Kidney (tissue), 14 donors: ENCODE measurements around the gene TOMT. TPM values are rescaled to one million over a fixed set of nuclear protein-coding genes. Genes with fewer than 3 reads are reported as not detected.

Experiments used
- DNase-seq, 5 donors: peaks; one replicate each; pipeline ENCODE4 v3.0.0-alpha.2; 2013 to 2020
- FAIRE-seq: peaks from 2 replicates; lab custom pipeline; 2012; peaks lifted over from hg19 to GRCh38; lab: Jason Lieb, UNC
- H3K27ac ChIP-seq, 2 donors: one replicate each; pipeline ENCODE4 v1.7.0; 2013; ENCODE audit warnings: low read depth in 2 of 2, low read length in 2 of 2, inconsistent platforms in 1 of 2
- H3K27me3 ChIP-seq: one replicate; pipeline ENCODE4 v1.7.1; 2013; ENCODE audit warnings: low read length, inconsistent platforms; ENCODE audit not compliant: control insufficient read depth, insufficient read depth
- H3K36me3 ChIP-seq, 3 donors: one replicate each; pipeline versions ENCODE4 v1.7.0 to v1.7.1; 2013; ENCODE audit warnings: low read length in 3 of 3, control low read depth in 1 of 3, inconsistent platforms in 1 of 3; ENCODE audit not compliant: insufficient read depth in 3 of 3, control insufficient read depth in 2 of 3
- H3K4me1 ChIP-seq, 3 donors: one replicate each; pipeline versions ENCODE4 v1.7.0 to v1.7.1; 2013; ENCODE audit warnings: low read length in 3 of 3, inconsistent platforms in 1 of 3, low read depth in 1 of 3; ENCODE audit not compliant: control insufficient read depth in 2 of 3, insufficient read depth in 2 of 3
- H3K4me3 ChIP-seq, 3 donors: one replicate each; pipeline versions ENCODE4 v1.7.0 to v1.8.1; 2013; ENCODE audit warnings: low read length in 3 of 3, control low read depth in 1 of 3, inconsistent platforms in 1 of 3
- H3K9ac ChIP-seq, 3 donors: one replicate each; pipeline versions ENCODE4 v1.7.0 to v1.7.1; 2013; ENCODE audit warnings: low read length in 3 of 3, control low read depth in 1 of 3, inconsistent platforms in 1 of 3
- H3K9me3 ChIP-seq, 3 donors: one replicate each; pipeline versions ENCODE4 v1.7.0 to v1.7.1; 2013; ENCODE audit warnings: low read length in 3 of 3, control low read depth in 1 of 3, inconsistent platforms in 1 of 3; ENCODE audit not compliant: control insufficient read depth in 2 of 3, insufficient read depth in 1 of 3
- intact Hi-C: fragments of 100-400 bp; cut with DNase I; formaldehyde crosslinking; loops from one replicate; pipeline ENCODE4 v1.11.1; 2022
- polyA plus RNA-seq: library from polyadenylated mRNA; stranded (reverse); fragments of 350-450 nt; fragmentation: Illumina TruSeq; extraction: RNeasy Lipid Tissue Mini Kit (QIAGEN cat#74804); gene quantifications from one replicate; pipeline ENCODE4 v1.2.3, GENCODE V29; 2014; ENCODE audit warnings: low read depth, low replicate concordance; ENCODE audit not compliant: insufficient read depth
- total RNA-seq: library from RNA; stranded (reverse); fragmentation: NEBNext Ultra II Directional; extraction: Animal tissue kit (Norgen Biotek cat#: 25700); gene quantifications from one replicate; pipeline ENCODE4 v1.2.1, GENCODE V29; 2021
- TF ChIP-seq, protein P1 (sequence below): IDR thresholded peaks from 3 replicates; pipeline ENCODE4 v1.5.1; 2012; ENCODE audit warnings: mild to moderate bottlenecking, moderate library complexity, borderline replicate concordance; ENCODE audit not compliant: insufficient read depth; ENCODE audit errors: extremely low read depth
- donor health status: control.
- donor health status: control.
- donor health status: control.
- donor health status: control.
- donor health status: control.
- donor health status: DM: yes; HTN: yes; CAD: no.
- donor health status: Normal renal cell carcinoma (clear cell type).

TOMT gene
- total and polyA plus RNA-seq, 2 donors from 2014 or later = not detected

DNA sequence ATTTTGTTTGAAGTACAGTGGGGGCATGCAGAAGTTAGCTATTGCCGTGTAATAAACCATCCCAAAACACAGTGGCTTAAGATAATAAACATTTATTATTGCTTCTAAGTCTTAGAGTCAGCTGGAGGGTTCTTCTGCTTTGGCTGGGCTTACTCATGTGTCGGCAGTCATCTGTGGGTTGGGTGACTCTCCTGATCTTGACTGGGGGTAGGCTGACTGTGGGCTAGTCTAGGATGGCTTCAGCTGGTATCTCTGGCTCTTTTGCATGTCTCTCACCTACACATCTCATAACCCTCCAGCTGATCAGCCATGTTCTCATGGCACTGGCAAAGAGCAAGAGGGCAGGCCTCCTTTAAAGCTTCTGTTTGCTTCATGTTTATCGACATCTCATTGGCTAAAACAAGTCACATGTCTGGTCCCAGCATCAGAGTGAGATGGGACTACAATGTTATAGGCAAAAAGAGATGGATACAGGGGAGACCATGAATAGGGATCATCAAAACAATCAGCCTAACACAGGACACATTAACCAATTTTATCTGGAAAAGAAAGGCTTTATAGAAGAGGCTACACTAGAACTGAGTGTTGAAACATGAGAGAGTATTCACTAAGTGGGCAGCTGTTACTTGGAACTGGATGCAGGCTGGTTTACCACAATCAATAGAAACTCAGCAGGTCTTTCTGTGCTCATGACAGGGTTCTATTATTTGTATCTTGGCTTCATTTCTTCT, 19.9 kb upstream of the TOMT start:
- Histone ChIP-seq H3K4me1 (peaks cover 0 to 7% (median 4%) of the 10 kb centered on the region in 3 donors), H3K36me3 (peaks cover 0 to 6% (median 5%) of the 10 kb centered on the region in 3 donors), H3K9me3 (no peaks in the 10 kb centered on the region), H3K9ac (no peak overlapping the region), H3K27ac (no peak overlapping the region), H3K4me3 (no peak overlapping the region), H3K27me3 (no peaks in the 10 kb centered on the region)
- FAIRE-seq (no peak), DNase-seq (no peak)
- intact Hi-C loops = no loop called here
- TF ChIP-seq, protein P1, sequence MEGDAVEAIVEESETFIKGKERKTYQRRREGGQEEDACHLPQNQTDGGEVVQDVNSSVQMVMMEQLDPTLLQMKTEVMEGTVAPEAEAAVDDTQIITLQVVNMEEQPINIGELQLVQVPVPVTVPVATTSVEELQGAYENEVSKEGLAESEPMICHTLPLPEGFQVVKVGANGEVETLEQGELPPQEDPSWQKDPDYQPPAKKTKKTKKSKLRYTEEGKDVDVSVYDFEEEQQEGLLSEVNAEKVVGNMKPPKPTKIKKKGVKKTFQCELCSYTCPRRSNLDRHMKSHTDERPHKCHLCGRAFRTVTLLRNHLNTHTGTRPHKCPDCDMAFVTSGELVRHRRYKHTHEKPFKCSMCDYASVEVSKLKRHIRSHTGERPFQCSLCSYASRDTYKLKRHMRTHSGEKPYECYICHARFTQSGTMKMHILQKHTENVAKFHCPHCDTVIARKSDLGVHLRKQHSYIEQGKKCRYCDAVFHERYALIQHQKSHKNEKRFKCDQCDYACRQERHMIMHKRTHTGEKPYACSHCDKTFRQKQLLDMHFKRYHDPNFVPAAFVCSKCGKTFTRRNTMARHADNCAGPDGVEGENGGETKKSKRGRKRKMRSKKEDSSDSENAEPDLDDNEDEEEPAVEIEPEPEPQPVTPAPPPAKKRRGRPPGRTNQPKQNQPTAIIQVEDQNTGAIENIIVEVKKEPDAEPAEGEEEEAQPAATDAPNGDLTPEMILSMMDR = no peak

DNA sequence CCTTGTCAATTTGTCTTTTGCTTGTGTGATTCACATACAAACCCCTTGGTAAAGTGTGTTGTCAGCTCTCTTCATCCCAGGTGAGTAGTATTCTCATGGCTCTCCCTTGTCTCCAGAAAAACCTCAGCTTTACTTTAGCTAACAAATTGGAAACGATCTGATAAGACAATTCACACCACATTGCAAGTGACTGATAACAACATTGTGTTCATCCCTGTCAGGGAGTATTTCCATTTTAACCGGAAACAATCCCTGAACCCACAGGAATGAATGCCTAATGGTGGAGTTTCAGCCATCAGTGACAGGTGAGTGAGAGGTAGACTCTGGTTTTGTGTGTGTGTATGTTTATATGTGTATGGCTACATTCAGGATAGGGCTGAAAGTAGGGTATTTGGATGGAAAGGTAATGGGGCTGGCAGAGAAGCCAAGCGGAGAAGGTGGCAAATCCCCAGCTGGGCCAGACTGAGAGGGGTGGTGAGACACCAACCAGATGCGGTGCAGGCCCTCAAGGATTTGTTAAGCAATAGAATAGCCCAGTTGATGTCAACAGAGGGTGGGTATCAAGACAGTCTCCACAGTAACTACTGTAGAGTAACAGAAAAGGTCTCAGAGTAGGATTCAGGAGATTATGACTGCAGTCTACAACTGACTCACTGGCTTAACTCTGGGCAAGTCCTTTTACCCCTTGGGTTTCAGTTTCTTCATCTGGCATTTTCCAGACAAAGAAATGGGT, 17.5 kb upstream of the TOMT start:
- DNase-seq = no peak
- intact Hi-C loops = no loop called here
- H3K9ac ChIP-seq = no peak overlapping the region
- peaks cover 0 to 6% (median 5%) of the 10 kb centered on the region in 3 donors for H3K36me3 ChIP-seq
- peaks cover 0 to 11% (median 0%) of the 10 kb centered on the region in 3 donors for H3K4me1 ChIP-seq
- no peaks in the 10 kb centered on the region for H3K27me3 ChIP-seq
- H3K9me3 ChIP-seq = no peaks in the 10 kb centered on the region
- H3K27ac ChIP-seq = no peak overlapping the region
- FAIRE-seq = no peak
- no peak overlapping the region for H3K4me3 ChIP-seq
- TF ChIP-seq, protein P1 = no peak

DNA sequence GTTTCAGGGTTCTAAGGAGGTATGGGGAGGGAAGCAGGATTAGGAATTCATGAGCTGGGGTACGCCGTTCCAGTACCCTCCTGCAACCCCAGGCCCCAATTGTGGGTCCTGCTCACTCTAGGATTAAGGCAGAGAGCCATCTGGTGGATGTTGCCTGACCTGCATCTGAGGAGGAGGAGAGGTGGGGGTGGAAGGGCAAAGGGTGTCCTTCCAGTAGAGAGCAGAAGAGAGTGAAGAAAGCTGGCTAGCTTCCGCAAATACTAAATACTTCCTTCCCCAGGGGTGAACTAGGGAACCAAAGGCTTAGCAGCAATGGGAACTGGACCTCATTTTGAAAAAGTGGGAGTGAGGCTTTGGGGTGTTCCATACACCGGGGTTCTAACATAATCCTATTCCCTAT, 14.4 kb upstream of the TOMT start:
- TF ChIP-seq, protein P1 = peak; percentile 94
- Histone ChIP-seq H3K4me1 (peaks cover 0 to 11% (median 0%) of the 10 kb centered on the region in 3 donors), H3K9me3 (no peaks in the 10 kb centered on the region), H3K36me3 (peaks cover 0 to 16% (median 11%) of the 10 kb centered on the region in 3 donors), H3K27ac (peak overlapping the region in 1 of 2 donors; percentile 20), H3K4me3 (no peak overlapping the region), H3K27me3 (no peaks in the 10 kb centered on the region), H3K9ac (peak overlapping the region in 1 of 3 donors; percentile 49)
- intact Hi-C loops = loop anchor here (5.0 kb wide), 1 partner anchor 64 kb away; no protein-coding TSS in a partner anchor
- FAIRE-seq (no peak), DNase-seq (peak in 4 of 5 donors; percentile 76 to 89 (median 77))
